A673 (cell line): ENCODE results near the gene CBX3. TPM values are rescaled to one million over a fixed set of nuclear protein-coding genes. Genes with fewer than 3 reads are reported as not detected.
"Not testable (repeated sequence)": the region's sequence is repeated elsewhere in the genome, so short reads cannot be mapped to it uniquely, and the experiment has no call there.

Experiments
- BruUV-seq: library from RNA; stranded (reverse); fragments of 400-500 nt; replicated peaks from 2 replicates; lab custom pipeline; 2021; lab: Mats Ljungman, UMichigan
- CTCF ChIA-PET: fragments of 300-600 bp; sonication (Branson Sonifier 250); formaldehyde crosslinking; loops from one replicate; lab custom pipeline; 2022; ENCODE audit warnings: antibody characterized with exemption; lab: Charles Lee
- POLR2A ChIA-PET: fragments of 300-600 bp; sonication (Branson Sonifier 250); formaldehyde crosslinking; loops from one replicate; lab custom pipeline; 2022; ENCODE audit warnings: antibody characterized with exemption; ENCODE audit not compliant: low non-redundant PET; lab: Charles Lee
- DNase-seq: peaks from one replicate; pipeline ENCODE4 v3.0.0-alpha.2; 2015; ENCODE audit warnings: low spot score
- H3K27ac ChIP-seq: fragments of 200-600 bp; sonication (generic); 2 replicates; pipeline ENCODE4 v1.5.1; 2016; ENCODE audit warnings: mixed run types, low read depth, mild to moderate bottlenecking, mixed read lengths, antibody characterized with exemption, low read length; ENCODE audit not compliant: poor library complexity, severe bottlenecking
- H3K27me3 ChIP-seq: fragments of 200-600 bp; sonication (generic); replicated peaks from 2 replicates; pipeline ENCODE4 v1.6.1; 2017; ENCODE audit warnings: mixed run types, low read depth, mild to moderate bottlenecking, mixed read lengths, antibody characterized with exemption, low read length; ENCODE audit not compliant: insufficient read depth, poor library complexity
- H3K36me3 ChIP-seq: fragments of 200-600 bp; sonication (generic); 2 replicates; pipeline ENCODE4 v1.6.1; 2016; ENCODE audit warnings: mixed run types, mild to moderate bottlenecking, mixed read lengths, antibody characterized with exemption, low read length; ENCODE audit not compliant: insufficient read depth, poor library complexity, severe bottlenecking
- H3K4me1 ChIP-seq: fragments of 200-600 bp; sonication (generic); 2 replicates; pipeline ENCODE4 v1.6.1; 2017; ENCODE audit warnings: mixed run types, mild to moderate bottlenecking, mixed read lengths, antibody characterized with exemption, low read length; ENCODE audit not compliant: insufficient read depth, poor library complexity, severe bottlenecking
- H3K4me3 ChIP-seq: fragments of 200-600 bp; sonication (generic); 2 replicates; pipeline ENCODE4 v1.5.1; 2016; ENCODE audit warnings: low read depth, mixed run types, mild to moderate bottlenecking, mixed read lengths, low read length; ENCODE audit not compliant: poor library complexity, severe bottlenecking
- H3K9me3 ChIP-seq: fragments of 200-600 bp; sonication (generic); 2 replicates; pipeline ENCODE4 v1.6.1; 2016; ENCODE audit warnings: mixed run types, low read depth, mild to moderate bottlenecking, mixed read lengths, antibody characterized with exemption, low read length; ENCODE audit not compliant: poor library complexity, severe bottlenecking
- CTCF ChIP-seq: fragments of 300-800, 200-600 bp; sonication (generic); conservative IDR thresholded peaks from 2 replicates; pipeline ENCODE4 v1.5.1; 2017; ENCODE audit warnings: low read depth, mild to moderate bottlenecking, antibody characterized with exemption, low read length, moderate library complexity, mixed read lengths
- EZH2 ChIP-seq: fragments of 200-600 bp; sonication (generic); IDR thresholded peaks from 2 replicates; pipeline ENCODE4 v1.6.1; 2017; ENCODE audit warnings: borderline replicate concordance, low read depth, mild to moderate bottlenecking, mixed read lengths, antibody characterized with exemption, low read length; ENCODE audit not compliant: poor library complexity, severe bottlenecking
- intact Hi-C: fragments of 100-400 bp; cut with micrococcal nuclease; formaldehyde crosslinking; loops from one replicate; pipeline ENCODE4 v1.10.0; 2022; ENCODE audit not compliant: unreplicated experiment
- total RNA-seq: library from RNA; stranded (reverse); gene quantifications from 2 replicates; pipeline ENCODE4 v1.2.3, GENCODE V29; 2021

Gene CBX3
- total RNA-seq, 1 experiment from 2014 or later: 228 TPM

GRCh38 chr7:26160896-26161295 is 40.6 kb upstream of the CBX3 start:
- Histone ChIP-seq H3K4me1 (peaks cover 8% of the 10 kb centered on the region), H3K4me3 (no peak overlapping the region), H3K27ac (no peak overlapping the region), H3K36me3 (no peaks in the 10 kb centered on the region), H3K9me3 (no peaks in the 10 kb centered on the region), H3K27me3 (no peaks in the 10 kb centered on the region)
- CTCF ChIA-PET: interaction anchor here (0.6 kb wide), 1 partner anchor 309 kb away, joined by 6 read pairs; no protein-coding TSS in a partner anchor
- no peak for TF ChIP-seq EZH2
- POLR2A ChIA-PET: no interaction called here
- no TSS peak for BruUV-seq
- intact Hi-C loops: no loop called here
- DNase-seq: no peak

GRCh38 chr7:26162431-26162830 is 39.1 kb upstream of the CBX3 start:
- no peak for DNase-seq
- no peaks in the 10 kb centered on the region for H3K27me3 ChIP-seq
- no TSS peak for BruUV-seq
- CTCF ChIA-PET: no interaction called here
- H3K4me1 ChIP-seq: no peaks in the 10 kb centered on the region
- TF ChIP-seq EZH2 (no peak), CTCF (no peak)
- H3K27ac ChIP-seq: no peak overlapping the region
- H3K9me3 ChIP-seq: no peaks in the 10 kb centered on the region
- no peaks in the 10 kb centered on the region for H3K36me3 ChIP-seq
- POLR2A ChIA-PET: no interaction called here
- no peak overlapping the region for H3K4me3 ChIP-seq
- intact Hi-C loops: no loop called here

GRCh38 chr7:26163804-26164203 is 37.7 kb upstream of the CBX3 start:
- CTCF ChIA-PET: not testable (repeated sequence)

GRCh38 chr7:26165950-26166683 is 35.4 kb upstream of the CBX3 start:
- H3K4me1 ChIP-seq: no peaks in the 10 kb centered on the region
- intact Hi-C loops: no loop called here
- POLR2A ChIA-PET: no interaction called here
- H3K36me3 ChIP-seq: no peaks in the 10 kb centered on the region
- no peak for TF ChIP-seq EZH2
- no peak for TF ChIP-seq CTCF
- H3K27me3 ChIP-seq: no peaks in the 10 kb centered on the region
- no peak overlapping the region for H3K27ac ChIP-seq
- H3K9me3 ChIP-seq: no peaks in the 10 kb centered on the region
- no peak for DNase-seq
- CTCF ChIA-PET: no interaction called here
- no peak overlapping the region for H3K4me3 ChIP-seq
- BruUV-seq: no TSS peak

More at GRCh38 chr7:26163804-26164203, 37.7 kb upstream of the CBX3 start:
- POLR2A ChIA-PET, DNase-seq, intact Hi-C loops, H3K27ac ChIP-seq, H3K4me1 ChIP-seq, H3K36me3 ChIP-seq, BruUV-seq, H3K4me3 ChIP-seq, H3K9me3 ChIP-seq, H3K27me3 ChIP-seq: not testable (repeated sequence)
